ENCODE results near the gene GABARAP.

GRCh38 chr17:7196651-7197401 is 45.4 kb downstream of the GABARAP start:
- TF ChIP-seq CTCF (IDR thresholded peaks at IDR 0.05) (no peak), POLR2A (IDR thresholded peaks at IDR 0.05) (no peak)
